KBM-7 (cell line): ENCODE data around the gene ZNF316.

Experiments
- DNase-seq: peaks from one replicate; pipeline ENCODE4 v3.0.0-alpha.2; 2015
- in situ Hi-C: fragments of 300-500 bp; cut with MboI; formaldehyde crosslinking; loops from 2 replicates; pipeline ENCODE4 v1.14.3; 2020; ENCODE audit warnings: low sequenced_read_pairs, low pct_unique_long_range_greater_than_20kb, mixed read lengths

The ZNF316 gene

DNA sequence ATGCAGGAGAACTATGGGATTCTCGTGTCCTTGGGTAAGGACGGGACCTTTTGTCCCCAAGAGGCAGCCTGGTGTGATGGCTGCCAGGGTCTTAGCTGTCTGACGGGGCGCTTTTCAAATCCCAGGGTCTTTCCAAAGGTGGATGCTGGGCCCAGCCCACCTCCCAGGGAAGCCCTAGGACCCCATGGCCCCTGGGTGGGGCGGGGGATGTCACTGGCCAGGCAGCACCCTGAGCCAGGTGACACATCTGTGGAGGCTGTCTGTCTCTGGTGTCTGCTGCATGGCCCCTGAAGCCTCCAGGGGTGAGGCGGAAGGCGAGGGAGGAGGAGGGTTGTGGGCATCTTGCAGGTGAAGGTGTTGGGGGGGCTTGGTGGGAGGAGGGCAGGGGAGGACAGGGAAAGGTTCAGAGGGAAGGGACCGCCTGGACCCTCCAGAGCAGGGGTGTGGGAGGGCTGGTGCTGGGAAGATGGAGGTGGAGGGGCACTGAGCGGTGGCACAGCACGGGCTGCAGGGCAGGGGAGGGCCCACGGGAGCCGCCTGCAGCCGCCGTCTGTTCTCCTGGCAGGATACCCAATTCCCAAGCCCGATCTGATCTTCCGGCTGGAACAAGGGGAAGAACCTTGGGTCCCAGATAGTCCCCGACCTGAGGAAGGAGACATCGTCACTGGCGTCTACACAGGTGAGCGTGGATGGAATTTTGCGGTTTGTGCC is 7.0 kb downstream of the ZNF316 start:
- DNase-seq = no peak
- in situ Hi-C loops = no loop called here

DNA sequence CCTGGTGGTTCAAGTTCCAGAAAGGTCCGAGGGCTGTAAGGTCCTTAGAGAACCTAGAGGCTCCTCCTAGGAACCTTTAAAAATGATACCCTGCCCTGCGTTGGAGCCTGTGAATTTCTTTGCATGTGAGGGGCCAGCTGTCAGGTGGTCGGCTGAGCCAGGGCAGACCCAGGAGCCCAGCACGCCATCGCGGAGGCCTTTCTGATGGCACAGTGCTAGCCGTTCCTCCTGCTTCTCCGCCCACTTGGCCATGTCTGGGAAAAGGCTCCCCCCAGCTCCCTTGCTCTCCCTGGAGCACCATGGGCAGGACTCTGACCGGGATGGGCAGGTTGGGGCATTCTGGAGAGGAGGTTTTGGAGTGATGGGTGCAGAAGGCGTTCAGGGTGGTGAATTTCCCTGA is 7.6 kb downstream of the ZNF316 start:
- in situ Hi-C loops = no loop called here
- no peak for DNase-seq

DNA sequence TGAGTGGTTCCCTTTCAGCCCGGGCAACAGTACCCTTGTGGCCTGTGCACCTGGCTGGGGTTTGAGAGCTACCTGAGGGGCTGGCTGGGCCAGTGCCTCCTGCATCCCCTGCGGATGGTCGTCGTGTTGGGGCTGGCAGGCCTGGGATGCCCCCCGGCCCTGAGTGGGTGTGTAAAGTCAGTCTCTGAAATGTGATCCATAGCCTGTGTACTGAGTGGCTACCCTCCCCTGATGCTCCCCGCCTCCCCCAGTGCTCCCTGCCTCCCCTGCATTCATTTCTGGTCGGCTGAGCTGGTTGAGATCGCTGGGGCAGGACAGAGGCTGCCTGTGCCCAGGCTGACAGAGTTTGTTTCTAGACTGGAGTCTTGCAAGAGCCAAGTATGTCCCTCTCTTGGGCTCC is 9.3 kb downstream of the ZNF316 start:
- no peak for DNase-seq
- in situ Hi-C loops = no loop called here

DNA sequence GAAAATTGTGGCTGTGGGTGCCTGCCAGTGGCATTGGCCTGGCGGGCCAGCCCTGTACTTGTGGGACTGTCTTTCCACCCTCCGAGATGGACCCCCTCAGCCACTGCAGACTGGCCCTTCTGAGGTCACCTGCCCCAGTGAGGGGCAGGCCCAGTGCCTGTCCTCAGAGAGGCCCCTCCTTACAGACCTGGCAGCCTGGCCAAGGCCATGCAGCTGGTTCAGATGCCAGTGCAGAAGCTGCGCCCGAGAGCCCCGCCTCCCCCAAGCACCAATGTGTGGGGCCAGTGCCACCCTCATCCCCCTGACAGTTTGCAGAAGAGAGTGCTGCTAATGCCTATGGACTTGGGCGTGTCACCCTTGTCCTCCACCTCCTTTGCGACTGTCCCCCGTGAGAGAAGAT is 10.0 kb downstream of the ZNF316 start:
- no peak for DNase-seq
- in situ Hi-C loops = no loop called here

DNA sequence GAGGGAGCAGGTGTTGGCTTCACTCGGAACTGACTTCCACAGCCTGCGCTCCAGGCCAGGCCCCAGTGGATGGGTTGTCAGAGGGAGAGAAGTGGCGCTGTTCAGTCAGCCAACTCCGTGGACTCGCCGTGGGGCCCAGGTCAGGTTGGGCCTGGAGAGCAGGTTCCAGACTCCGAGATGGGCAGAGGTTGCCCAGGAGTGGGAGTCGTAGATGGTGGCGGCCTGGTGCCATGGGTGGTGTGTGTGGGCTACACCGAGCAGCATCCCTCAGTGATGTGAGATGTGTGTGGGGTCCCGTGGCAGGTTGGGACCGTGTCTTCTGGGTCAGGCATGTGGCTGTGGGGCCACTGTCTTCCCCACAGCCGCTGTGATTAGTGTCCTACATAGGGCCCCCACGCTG is 10.4 kb downstream of the ZNF316 start:
- DNase-seq = no peak
- in situ Hi-C loops = no loop called here

DNA sequence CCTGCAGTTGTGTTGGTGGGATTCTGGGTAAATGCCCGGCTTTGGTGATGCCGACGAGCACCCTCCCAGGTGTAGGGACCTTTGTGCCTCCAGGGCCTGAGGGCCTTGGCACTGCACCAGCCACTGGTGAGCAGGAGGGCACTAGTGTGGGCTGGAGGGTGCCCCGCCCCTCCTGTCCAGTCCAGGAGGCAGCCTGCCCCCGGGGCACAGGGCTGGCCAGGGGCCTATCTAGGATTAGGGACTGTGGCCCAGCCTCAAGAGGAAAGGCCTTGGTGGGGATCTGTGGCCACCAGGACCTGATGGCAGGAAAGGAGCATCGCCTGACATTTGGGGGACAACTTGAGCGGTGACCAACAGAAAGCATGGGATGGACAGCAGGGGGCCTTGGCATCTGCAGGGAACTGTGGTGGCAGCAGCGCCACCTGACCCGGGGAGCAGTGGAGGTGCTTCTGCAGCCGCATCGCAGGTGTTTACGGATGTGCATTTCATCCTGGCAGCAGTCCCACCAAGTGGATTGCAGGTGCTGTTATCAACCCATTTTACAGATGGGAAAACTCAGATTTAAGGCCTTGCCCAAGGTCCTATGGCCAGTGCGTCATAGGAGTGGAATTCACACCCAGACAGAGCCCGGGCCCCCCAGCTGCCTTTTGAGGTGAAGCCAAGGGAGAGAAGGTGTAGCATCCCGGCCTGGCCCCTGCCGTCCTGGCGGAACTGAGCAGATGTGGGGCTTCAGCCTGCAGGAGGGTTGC is 11.1 kb downstream of the ZNF316 start:
- in situ Hi-C loops = no loop called here
- DNase-seq = no peak

DNA sequence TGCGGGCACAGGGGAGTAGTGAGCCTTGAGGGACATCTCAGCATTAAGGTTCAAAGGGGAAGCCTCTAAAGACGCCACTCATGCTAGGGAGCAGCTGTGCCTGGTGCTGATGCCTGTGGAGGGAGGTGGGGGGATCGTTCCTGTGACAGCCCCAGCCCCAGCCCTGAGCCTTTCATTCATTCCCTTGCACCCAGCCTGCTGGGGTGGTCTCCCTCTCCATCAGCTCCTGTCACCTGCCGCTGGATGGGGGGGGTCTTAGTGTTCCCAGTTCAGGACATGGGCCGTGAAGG is 11.6 kb downstream of the ZNF316 start:
- no peak for DNase-seq
- in situ Hi-C loops = no loop called here

DNA sequence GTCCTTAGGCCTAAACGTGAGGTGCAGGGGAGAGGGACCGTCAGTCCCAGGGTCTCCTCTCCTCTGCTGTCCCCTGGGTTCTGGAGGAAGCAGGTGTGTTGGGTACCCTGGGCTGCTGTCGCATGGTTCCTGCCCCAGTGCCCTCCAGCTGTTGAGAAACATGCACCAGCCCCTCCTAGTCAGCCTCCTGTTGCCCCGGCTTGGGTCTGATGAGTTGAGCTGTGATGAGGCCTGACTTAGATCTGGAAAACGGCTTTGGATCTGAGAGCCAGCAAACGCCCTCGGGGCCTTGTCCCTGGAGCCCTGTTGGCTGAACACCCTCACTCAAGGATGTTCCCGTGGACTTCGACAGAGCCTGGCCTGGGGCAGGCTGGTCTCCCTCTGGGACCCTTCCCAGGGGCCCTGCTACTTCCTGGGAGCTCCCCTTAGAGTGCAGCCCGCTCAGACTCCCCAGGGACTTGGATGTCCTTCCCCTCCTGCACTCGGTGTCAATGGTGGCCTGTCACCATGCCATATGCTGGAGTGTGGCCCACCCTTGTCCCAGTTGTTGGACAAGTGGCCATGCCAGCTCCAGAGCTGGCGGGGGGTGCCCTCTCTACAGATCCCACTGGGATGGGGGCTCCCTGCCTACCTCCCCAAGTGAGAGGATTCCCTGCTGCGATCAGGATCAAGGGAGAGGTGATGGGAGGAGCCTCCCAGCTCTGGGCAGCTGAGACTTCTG is 12.3 kb downstream of the ZNF316 start:
- no peak for DNase-seq
- in situ Hi-C loops = no loop called here

DNA sequence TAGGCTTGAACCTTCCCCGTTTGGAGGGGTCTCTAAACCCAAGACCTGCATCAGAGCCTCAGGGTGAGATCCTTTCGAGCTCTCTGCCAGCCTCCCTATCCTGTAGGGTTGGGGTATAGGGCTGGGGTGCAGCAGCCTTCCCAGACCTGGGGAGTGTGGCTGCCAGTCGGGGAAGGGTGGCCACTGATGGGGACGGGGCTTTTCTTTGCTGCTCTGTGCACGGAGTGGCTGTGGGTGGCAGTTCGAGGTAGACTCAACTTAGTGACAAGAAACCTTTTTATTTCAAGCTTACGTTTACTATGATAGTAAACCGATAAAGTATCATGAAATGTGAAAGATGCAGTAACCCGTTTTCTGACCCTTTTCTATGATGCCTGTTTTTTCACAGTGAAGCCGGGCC is 13.0 kb downstream of the ZNF316 start:
- DNase-seq = no peak
- in situ Hi-C loops = no loop called here

DNA sequence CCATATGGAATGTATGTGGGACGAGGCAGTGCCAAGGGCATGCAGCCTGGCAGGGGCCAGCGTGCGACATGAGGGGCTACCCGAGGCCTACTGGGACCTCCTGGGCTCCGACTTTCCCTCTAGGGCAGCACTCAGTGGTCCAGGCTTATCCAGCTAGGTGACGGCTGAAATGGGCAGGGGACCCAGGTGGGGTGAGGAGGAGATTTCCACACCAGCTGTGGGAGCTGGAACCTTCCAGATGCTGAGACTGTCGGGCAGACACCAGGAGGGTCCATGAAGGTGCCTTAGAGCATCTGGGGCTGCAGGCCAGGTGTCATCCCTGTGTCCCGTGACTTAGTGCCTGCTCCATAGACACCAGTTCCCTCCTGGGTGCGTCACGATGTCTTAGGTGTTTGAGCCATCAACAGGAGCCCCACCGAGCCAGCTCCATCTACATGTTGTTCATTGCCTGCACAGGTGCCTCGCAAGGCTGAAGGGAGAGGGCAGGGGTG is 13.4 kb downstream of the ZNF316 start:
- no peak for DNase-seq
- in situ Hi-C loops = no loop called here

DNA sequence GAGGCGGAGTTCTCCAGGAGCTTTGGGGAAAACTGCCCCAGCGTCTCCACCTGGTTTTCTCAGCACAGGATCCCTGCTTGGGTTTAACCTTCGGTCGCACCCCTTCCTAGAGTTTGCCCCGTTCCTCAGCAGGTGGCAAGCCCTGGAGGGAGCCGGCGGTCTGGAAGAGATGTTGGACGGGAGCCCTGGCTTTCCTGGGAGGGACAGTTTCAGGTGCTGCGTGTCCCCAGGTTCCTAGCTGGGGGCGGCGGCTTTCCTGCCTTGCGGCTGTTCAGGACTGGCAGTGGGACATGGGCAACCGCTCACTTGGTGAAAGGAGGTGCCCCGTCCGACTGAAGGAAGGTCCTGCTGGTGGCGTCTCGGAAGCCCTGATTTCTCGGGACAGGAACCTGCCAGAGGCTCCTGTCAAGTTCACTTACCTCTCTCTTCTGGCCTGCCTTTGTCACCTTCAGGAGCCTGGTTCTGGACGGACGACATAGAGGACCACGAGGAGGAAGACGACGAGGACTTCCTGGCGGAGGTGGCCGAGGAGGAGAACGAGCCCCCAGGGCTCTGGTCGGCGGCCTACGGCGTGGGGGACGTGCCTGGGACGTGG is 14.8 kb downstream of the ZNF316 start:
- in situ Hi-C loops = no loop called here
- DNase-seq = no peak

DNA sequence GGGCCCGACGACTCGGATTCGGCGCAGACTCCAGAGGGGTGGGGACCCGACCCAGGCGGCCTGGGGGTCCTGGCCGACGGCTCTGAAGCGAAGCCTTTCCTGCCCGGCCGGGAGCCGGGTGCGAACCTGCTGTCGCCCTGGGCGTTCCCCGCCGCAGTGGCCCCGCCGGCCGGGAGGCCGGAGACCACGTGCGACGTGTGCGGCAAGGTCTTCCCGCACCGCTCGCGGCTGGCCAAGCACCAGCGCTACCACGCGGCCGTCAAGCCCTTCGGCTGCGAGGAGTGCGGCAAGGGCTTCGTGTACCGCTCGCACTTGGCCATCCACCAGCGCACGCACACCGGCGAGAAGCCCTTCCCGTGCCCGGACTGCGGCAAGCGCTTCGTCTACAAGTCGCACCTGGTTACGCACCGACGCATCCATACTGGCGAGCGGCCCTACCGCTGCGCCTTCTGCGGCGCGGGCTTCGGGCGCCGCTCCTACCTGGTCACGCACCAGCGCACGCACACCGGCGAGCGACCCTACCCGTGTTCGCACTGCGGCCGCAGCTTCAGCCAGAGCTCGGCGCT is 15.4 kb downstream of the ZNF316 start:
- in situ Hi-C loops = no loop called here
- no peak for DNase-seq

DNA sequence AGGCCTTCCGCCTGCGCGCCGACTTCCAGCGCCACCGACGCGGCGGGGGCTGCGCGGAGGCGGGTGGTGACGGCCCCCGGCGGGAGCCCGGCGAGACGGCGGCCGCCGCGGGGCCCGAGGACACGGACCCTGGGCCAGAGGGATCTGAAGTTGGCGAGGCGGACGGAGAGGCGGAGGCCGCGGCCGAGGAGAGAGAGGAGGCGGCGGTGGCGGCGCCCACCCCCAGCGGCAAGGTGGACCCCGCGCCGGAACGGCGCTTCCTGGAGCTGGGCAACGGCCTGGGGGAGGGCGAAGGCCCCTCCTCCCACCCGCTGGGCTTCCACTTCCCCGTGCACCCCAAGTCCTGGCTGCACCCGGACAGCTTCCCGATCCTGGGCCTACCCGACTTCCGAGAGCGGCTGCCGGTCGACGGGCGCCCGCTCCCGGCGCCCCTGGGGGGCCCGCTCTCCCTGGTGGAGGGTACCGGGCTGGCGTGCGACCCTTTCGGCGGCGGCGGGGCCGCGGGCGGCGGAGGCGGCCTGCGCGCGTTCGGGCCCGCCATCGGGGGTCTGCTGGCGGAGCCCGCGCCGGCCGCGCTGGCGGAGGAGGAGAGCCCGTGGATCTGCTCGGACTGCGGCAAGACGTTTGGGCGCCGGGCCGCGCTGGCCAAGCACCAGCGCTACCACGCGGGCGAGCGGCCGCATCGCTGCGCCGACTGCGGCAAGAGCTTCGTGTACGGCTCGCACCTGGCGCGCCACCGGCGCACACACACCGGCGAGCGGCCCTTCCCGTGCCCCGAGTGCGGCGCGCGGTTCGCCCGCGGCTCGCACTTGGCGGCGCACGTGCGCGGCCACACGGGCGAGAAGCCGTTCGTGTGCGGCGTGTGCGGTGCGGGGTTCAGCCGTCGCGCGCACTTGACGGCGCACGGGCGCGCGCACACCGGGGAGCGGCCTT is 16.2 kb downstream of the ZNF316 start:
- DNase-seq = no peak

DNA sequence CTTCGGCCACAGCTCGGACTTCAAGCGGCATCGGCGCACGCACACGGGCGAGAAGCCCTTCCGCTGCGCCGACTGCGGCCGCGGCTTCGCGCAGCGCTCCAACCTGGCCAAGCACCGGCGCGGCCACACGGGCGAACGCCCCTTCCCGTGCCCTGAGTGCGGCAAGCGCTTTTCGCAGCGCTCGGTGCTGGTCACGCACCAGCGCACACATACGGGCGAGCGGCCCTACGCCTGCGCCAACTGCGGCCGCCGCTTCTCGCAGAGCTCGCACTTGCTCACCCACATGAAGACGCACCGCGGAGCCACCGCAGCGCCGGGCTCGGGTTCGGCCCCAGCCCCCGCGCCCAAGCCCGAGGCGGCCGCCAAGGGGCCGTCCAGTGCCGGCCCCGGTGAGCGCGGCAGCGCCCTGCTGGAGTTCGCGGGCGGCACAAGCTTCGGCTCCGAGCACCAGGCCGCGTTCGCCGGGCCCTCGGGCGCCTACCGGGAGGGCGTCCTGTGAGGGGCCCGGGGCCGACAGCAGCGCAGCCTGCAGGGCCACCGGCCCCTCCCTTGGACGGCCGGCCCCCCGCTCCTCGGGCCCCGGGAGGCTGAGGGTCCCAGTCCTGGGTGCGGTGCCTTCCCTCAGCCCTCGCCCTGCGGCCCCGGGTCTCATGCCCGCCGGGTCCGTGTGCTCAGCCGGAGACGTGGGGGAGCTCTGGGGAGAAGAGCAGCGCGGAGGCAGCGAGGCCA is 17.2 kb downstream of the ZNF316 start:
- in situ Hi-C loops = no loop called here
- no peak for DNase-seq

More for the DNA sequence above, 16.2 kb downstream of the ZNF316 start:
- in situ Hi-C loops = no loop called here

DNA sequence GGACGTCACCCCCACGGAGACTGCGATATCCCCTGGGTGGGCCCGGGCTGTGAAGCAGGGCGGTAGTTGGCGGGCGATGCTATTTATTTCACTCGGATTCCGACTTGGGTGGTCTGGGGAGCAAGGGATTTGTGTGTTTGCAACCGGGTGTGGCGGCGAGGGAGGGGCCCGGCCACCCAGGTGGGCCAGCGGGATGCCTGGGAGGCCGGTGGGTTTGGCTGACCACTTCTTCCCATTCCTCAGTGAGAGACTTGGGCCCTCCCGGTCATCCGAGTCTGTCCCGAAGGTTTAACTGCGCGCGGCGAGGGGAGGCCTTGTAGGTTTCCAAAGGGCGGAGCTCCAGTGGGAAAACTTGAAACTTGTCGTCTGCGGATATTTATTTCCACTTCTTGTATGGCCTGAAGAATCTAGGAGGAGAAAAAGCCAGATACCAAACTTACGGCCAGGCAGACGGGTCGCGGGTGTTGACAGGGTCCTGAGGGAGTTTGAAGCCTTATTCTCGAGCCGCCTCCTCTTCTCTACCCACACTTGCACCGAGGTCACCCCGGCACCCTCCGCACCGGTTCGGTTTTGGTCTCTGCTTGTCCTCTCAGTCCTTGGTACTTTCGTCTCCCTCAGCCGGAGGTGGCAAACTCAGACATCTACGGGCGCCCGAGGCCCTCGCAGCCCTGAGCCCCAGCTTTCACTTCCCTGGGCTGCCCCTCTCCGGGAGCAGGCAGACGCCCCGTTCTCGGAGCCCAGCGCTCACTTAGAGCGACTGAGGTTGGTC is 17.9 kb downstream of the ZNF316 start:
- no peak for DNase-seq
- in situ Hi-C loops = no loop called here

DNA sequence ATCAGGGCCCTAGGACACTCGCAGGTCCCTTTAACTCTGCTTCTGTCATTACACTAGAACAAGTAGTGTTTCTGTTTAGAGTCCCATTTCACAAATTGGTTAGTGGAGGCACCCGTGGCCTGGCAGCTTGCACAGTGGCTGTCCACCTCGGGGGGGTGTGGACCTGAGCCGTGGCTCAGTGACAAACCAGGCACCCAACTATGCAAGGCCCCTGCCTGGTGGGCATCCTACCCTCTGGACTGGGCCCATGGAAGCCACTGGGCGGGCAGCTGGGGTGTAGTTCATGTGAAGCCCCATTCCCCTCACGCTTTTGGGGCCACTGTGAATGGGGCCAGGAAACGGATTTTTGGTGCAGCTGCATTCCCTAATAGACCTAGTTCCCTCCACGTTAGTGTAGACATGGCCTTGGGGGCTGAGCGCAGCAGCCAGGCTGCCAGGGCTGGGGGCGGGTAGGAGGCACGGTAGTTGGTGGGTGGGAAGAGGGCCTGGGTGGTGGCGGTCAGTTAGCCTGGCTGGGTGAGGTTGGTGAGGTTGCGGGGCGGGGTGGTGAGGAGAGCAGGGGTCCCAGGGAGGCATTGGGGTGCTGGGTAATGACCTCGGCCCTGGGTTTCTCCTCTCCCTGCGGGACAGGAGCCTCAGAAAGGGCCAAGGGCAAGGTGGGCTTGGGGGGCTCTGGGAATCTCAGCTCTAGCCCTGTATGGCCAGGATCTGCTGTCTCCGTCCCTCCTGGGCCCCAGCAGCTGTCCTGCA is 18.7 kb downstream of the ZNF316 start:
- in situ Hi-C loops = no loop called here

DNA sequence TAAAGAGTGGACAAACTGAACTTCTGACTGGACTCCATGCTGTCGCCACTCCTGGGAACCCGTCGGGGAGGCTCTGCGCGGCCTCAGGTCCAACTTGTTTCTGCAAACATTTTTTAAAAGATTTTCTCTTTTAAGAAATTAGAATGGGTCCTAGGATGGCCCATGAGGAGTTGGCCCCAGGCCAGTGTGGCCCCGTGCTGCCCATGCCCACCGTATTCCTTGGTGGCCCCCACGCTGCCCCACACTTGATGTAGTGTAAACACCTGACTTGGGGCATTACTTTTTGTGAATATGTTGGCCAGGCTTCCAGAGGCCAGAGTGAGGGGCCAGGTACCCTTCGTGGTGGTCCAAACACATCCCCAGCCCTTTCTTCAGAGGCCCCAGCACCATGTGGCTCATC is 19.3 kb downstream of the ZNF316 start:
- in situ Hi-C loops = no loop called here
- DNase-seq = no peak

More for the DNA sequence above, 18.7 kb downstream of the ZNF316 start:
- DNase-seq = no peak
